Nephron progenitor cell (in vitro differentiated cells): Measurements from ENCODE around the gene MMS19.

Source experiments
- DNase-seq: peaks from one replicate; pipeline ENCODE4 v3.0.0; 2021
- H3K27ac Mint-ChIP-seq: 2 replicates; pipeline ENCODE4 v1.8.0; 2021; ENCODE audit warnings: mild to moderate bottlenecking, moderate library complexity, mixed read lengths
- H3K27me3 Mint-ChIP-seq: 2 replicates; pipeline ENCODE4 v1.8.0; 2021; ENCODE audit warnings: mild to moderate bottlenecking, low read depth, mixed read lengths; ENCODE audit not compliant: poor library complexity
- H3K36me3 Mint-ChIP-seq: 2 replicates; pipeline ENCODE4 v1.8.0; 2021; ENCODE audit warnings: low read depth, mixed read lengths
- H3K4me1 Mint-ChIP-seq: 2 replicates; pipeline ENCODE4 v1.8.0; 2021; ENCODE audit warnings: mixed read lengths
- H3K4me3 Mint-ChIP-seq: 2 replicates; pipeline ENCODE4 v1.8.0; 2021; ENCODE audit warnings: mild to moderate bottlenecking, moderate library complexity, mixed read lengths
- H3K9me3 Mint-ChIP-seq: 2 replicates; pipeline ENCODE4 v1.8.0; 2021; ENCODE audit warnings: mild to moderate bottlenecking, moderate library complexity, mixed read lengths
- TF ChIP-seq, protein P1 (sequence below): fragments of 200-600 bp; sonication (generic); IDR thresholded peaks from 2 replicates; pipeline ENCODE4 v1.5.0; 2021; ENCODE audit warnings: antibody characterized with exemption

Gene MMS19

DNA sequence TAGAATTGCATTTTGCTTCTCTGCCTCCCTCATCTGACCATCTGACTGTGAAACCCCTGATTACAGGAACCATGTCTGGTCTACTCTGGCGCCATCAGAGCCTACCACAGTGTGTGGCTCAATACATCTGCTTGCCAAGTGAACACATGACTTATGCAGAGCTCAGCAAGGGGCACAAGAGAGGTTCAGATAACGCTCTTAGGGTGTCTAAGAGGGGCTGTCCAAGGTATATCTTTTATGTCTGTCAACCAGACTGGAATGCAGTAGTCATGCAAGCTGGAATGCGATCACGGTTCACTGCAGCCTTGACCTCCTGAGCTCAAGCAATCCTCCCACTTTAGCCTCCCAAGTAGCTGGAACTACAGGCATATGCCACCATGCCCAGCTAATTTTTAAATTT lies 86.8 kb downstream of the MMS19 start:
- H3K4me1 Mint-ChIP-seq = peaks cover 39% of the 10 kb centered on the region
- H3K4me3 Mint-ChIP-seq = no peak overlapping the region
- DNase-seq = peak; percentile 43
- no peaks in the 10 kb centered on the region for H3K36me3 Mint-ChIP-seq
- TF ChIP-seq, protein P1, sequence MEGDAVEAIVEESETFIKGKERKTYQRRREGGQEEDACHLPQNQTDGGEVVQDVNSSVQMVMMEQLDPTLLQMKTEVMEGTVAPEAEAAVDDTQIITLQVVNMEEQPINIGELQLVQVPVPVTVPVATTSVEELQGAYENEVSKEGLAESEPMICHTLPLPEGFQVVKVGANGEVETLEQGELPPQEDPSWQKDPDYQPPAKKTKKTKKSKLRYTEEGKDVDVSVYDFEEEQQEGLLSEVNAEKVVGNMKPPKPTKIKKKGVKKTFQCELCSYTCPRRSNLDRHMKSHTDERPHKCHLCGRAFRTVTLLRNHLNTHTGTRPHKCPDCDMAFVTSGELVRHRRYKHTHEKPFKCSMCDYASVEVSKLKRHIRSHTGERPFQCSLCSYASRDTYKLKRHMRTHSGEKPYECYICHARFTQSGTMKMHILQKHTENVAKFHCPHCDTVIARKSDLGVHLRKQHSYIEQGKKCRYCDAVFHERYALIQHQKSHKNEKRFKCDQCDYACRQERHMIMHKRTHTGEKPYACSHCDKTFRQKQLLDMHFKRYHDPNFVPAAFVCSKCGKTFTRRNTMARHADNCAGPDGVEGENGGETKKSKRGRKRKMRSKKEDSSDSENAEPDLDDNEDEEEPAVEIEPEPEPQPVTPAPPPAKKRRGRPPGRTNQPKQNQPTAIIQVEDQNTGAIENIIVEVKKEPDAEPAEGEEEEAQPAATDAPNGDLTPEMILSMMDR = no peak
- H3K27ac Mint-ChIP-seq = no peak overlapping the region
- H3K27me3 Mint-ChIP-seq = peaks cover 6% of the 10 kb centered on the region
- H3K9me3 Mint-ChIP-seq = no peaks in the 10 kb centered on the region

DNA sequence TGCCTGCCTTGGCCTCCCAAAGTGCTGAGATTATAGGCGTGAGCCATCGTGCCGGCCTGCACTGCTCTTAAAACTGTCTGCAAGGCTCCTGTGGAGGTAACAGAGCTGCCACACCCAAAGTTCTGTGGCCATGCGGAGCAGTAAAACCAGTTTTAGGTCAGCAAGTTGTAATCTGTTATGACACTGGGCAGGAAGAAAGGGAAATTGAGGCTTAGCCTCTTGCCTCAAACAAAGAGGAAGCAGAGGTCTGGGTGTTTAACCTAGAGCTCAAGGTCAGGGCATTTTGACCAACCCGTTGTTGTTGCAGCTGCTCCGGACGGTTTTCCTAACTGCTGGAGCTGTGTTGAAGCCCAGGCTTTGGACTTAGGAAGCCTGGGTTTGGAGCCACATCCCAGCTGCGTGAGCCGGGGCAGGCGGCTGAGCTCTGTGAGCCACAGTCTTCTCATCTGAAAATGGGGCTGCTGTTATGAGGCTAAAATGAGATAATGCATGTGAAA lies 89.7 kb downstream of the MMS19 start:
- H3K4me1 Mint-ChIP-seq = peaks cover 36% of the 10 kb centered on the region
- DNase-seq = no peak
- TF ChIP-seq, protein P1 = no peak
- H3K4me3 Mint-ChIP-seq = no peak overlapping the region
- no peaks in the 10 kb centered on the region for H3K36me3 Mint-ChIP-seq
- peaks cover 9% of the 10 kb centered on the region for H3K27me3 Mint-ChIP-seq
- no peak overlapping the region for H3K27ac Mint-ChIP-seq
- no peaks in the 10 kb centered on the region for H3K9me3 Mint-ChIP-seq
